ENCODE measurements around the gene SH3PXD2A.

The SH3PXD2A gene

GRCh38 chr10:103581499-103581898 is 273.9 kb downstream of the SH3PXD2A start:
- no peak overlapping the region for H3K4me3 ChIP-seq (ENCODE audit: low read length in 2 of 2)
- no peaks in the 10 kb centered on the region for H3K27me3 ChIP-seq (ENCODE audit: control insufficient read depth in 2 of 2, insufficient read depth in 2 of 2, low read length in 2 of 2)
- no peaks in the 10 kb centered on the region for H3K36me3 ChIP-seq (ENCODE audit: control insufficient read depth in 2 of 2, insufficient read depth in 2 of 2, low read length in 2 of 2)
- peaks cover 10% of the 10 kb centered on the region in 2 donors for H3K4me1 ChIP-seq (ENCODE audit: control insufficient read depth in 2 of 2, insufficient read depth in 2 of 2, low read length in 2 of 2)
- no peaks in the 10 kb centered on the region for H3K9me3 ChIP-seq (ENCODE audit: control insufficient read depth in 2 of 2, low read length in 2 of 2)
- no peak overlapping the region for H3K9ac ChIP-seq (ENCODE audit: low read depth in 1 of 2, low read length in 2 of 2)
- H3K27ac ChIP-seq (ENCODE audit: low read depth in 2 of 2, low read length in 2 of 2), result no peak overlapping the region

GRCh38 chr10:103580430-103580829 is 274.9 kb downstream of the SH3PXD2A start:
- Histone ChIP-seq H3K9ac (ENCODE audit: low read depth in 1 of 2, low read length in 2 of 2) (no peak overlapping the region), H3K27me3 (ENCODE audit: control insufficient read depth in 2 of 2, insufficient read depth in 2 of 2, low read length in 2 of 2) (no peaks in the 10 kb centered on the region), H3K36me3 (ENCODE audit: control insufficient read depth in 2 of 2, insufficient read depth in 2 of 2, low read length in 2 of 2) (no peaks in the 10 kb centered on the region), H3K4me3 (ENCODE audit: low read length in 2 of 2) (no peak overlapping the region), H3K4me1 (ENCODE audit: control insufficient read depth in 2 of 2, insufficient read depth in 2 of 2, low read length in 2 of 2) (peaks cover 12 to 14% of the 10 kb centered on the region in 2 donors), H3K27ac (ENCODE audit: low read depth in 2 of 2, low read length in 2 of 2) (no peak overlapping the region), H3K9me3 (ENCODE audit: control insufficient read depth in 2 of 2, low read length in 2 of 2) (no peaks in the 10 kb centered on the region)

- Histone ChIP-seq H3K36me3 (ENCODE audit: control insufficient read depth in 2 of 2, insufficient read depth in 2 of 2, low read length in 2 of 2) (no peaks in the 10 kb centered on the region), H3K9ac (ENCODE audit: low read depth in 1 of 2, low read length in 2 of 2) (no peak overlapping the region), H3K9me3 (ENCODE audit: control insufficient read depth in 2 of 2, low read length in 2 of 2) (no peaks in the 10 kb centered on the region), H3K4me3 (ENCODE audit: low read length in 2 of 2) (no peak overlapping the region), H3K27ac (ENCODE audit: low read depth in 2 of 2, low read length in 2 of 2) (no peak overlapping the region), H3K4me1 (ENCODE audit: control insufficient read depth in 2 of 2, insufficient read depth in 2 of 2, low read length in 2 of 2) (peaks cover 12 to 17% of the 10 kb centered on the region in 2 donors), H3K27me3 (ENCODE audit: control insufficient read depth in 2 of 2, insufficient read depth in 2 of 2, low read length in 2 of 2) (no peaks in the 10 kb centered on the region)
Measured at GRCh38 chr10:103580011-103580410, 275.4 kb downstream of the SH3PXD2A start.

- Histone ChIP-seq H3K4me3 (ENCODE audit: low read length in 2 of 2) (no peak overlapping the region), H3K9ac (ENCODE audit: low read depth in 1 of 2, low read length in 2 of 2) (peak overlapping the region in 1 of 2 donors; percentile 8), H3K27ac (ENCODE audit: low read depth in 2 of 2, low read length in 2 of 2) (peak overlapping the region; percentile 50 to 70), H3K4me1 (ENCODE audit: control insufficient read depth in 2 of 2, insufficient read depth in 2 of 2, low read length in 2 of 2) (peaks cover 12 to 19% of the 10 kb centered on the region in 2 donors), H3K9me3 (ENCODE audit: control insufficient read depth in 2 of 2, low read length in 2 of 2) (no peaks in the 10 kb centered on the region), H3K27me3 (ENCODE audit: control insufficient read depth in 2 of 2, insufficient read depth in 2 of 2, low read length in 2 of 2) (no peaks in the 10 kb centered on the region), H3K36me3 (ENCODE audit: control insufficient read depth in 2 of 2, insufficient read depth in 2 of 2, low read length in 2 of 2) (no peaks in the 10 kb centered on the region)
Measured at GRCh38 chr10:103578782-103579382, 276.5 kb downstream of the SH3PXD2A start.

- Histone ChIP-seq H3K4me1 (ENCODE audit: control insufficient read depth in 2 of 2, insufficient read depth in 2 of 2, low read length in 2 of 2) (peaks cover 12 to 31% of the 10 kb centered on the region in 2 donors), H3K27ac (ENCODE audit: low read depth in 2 of 2, low read length in 2 of 2) (peak overlapping the region; percentile 10 to 23), H3K9me3 (ENCODE audit: control insufficient read depth in 2 of 2, low read length in 2 of 2) (no peaks in the 10 kb centered on the region), H3K27me3 (ENCODE audit: control insufficient read depth in 2 of 2, insufficient read depth in 2 of 2, low read length in 2 of 2) (no peaks in the 10 kb centered on the region), H3K4me3 (ENCODE audit: low read length in 2 of 2) (no peak overlapping the region), H3K9ac (ENCODE audit: low read depth in 1 of 2, low read length in 2 of 2) (no peak overlapping the region), H3K36me3 (ENCODE audit: control insufficient read depth in 2 of 2, insufficient read depth in 2 of 2, low read length in 2 of 2) (peaks cover 2 to 3% of the 10 kb centered on the region in 2 donors)
Measured at GRCh38 chr10:103576862-103577261, 278.5 kb downstream of the SH3PXD2A start.

- Histone ChIP-seq H3K36me3 (ENCODE audit: control insufficient read depth in 2 of 2, insufficient read depth in 2 of 2, low read length in 2 of 2) (peaks cover 2 to 3% of the 10 kb centered on the region in 2 donors), H3K4me3 (ENCODE audit: low read length in 2 of 2) (no peak overlapping the region), H3K9ac (ENCODE audit: low read depth in 1 of 2, low read length in 2 of 2) (no peak overlapping the region), H3K4me1 (ENCODE audit: control insufficient read depth in 2 of 2, insufficient read depth in 2 of 2, low read length in 2 of 2) (peaks cover 12 to 34% of the 10 kb centered on the region in 2 donors), H3K27ac (ENCODE audit: low read depth in 2 of 2, low read length in 2 of 2) (peak overlapping the region in 1 of 2 donors; percentile 28), H3K27me3 (ENCODE audit: control insufficient read depth in 2 of 2, insufficient read depth in 2 of 2, low read length in 2 of 2) (no peaks in the 10 kb centered on the region), H3K9me3 (ENCODE audit: control insufficient read depth in 2 of 2, low read length in 2 of 2) (no peaks in the 10 kb centered on the region)
Measured at GRCh38 chr10:103576076-103576471, 279.3 kb downstream of the SH3PXD2A start.

GRCh38 chr10:103575416-103576075 is 279.8 kb downstream of the SH3PXD2A start:
- no peaks in the 10 kb centered on the region for H3K27me3 ChIP-seq (ENCODE audit: control insufficient read depth in 2 of 2, insufficient read depth in 2 of 2, low read length in 2 of 2)
- peak overlapping the region in 1 of 2 donors; percentile 6 for H3K27ac ChIP-seq (ENCODE audit: low read depth in 2 of 2, low read length in 2 of 2)
- H3K4me3 ChIP-seq (ENCODE audit: low read length in 2 of 2), result no peak overlapping the region
- H3K9me3 ChIP-seq (ENCODE audit: control insufficient read depth in 2 of 2, low read length in 2 of 2), result no peaks in the 10 kb centered on the region
- peaks cover 2 to 3% of the 10 kb centered on the region in 2 donors for H3K36me3 ChIP-seq (ENCODE audit: control insufficient read depth in 2 of 2, insufficient read depth in 2 of 2, low read length in 2 of 2)
- H3K4me1 ChIP-seq (ENCODE audit: control insufficient read depth in 2 of 2, insufficient read depth in 2 of 2, low read length in 2 of 2), result peaks cover 12 to 34% of the 10 kb centered on the region in 2 donors
- no peak overlapping the region for H3K9ac ChIP-seq (ENCODE audit: low read depth in 1 of 2, low read length in 2 of 2)

GRCh38 chr10:103574097-103575061 is 281.0 kb downstream of the SH3PXD2A start:
- Histone ChIP-seq H3K9me3 (ENCODE audit: control insufficient read depth in 2 of 2, low read length in 2 of 2) (no peaks in the 10 kb centered on the region), H3K27me3 (ENCODE audit: control insufficient read depth in 2 of 2, insufficient read depth in 2 of 2, low read length in 2 of 2) (no peaks in the 10 kb centered on the region), H3K4me3 (ENCODE audit: low read length in 2 of 2) (no peak overlapping the region), H3K27ac (ENCODE audit: low read depth in 2 of 2, low read length in 2 of 2) (no peak overlapping the region), H3K9ac (ENCODE audit: low read depth in 1 of 2, low read length in 2 of 2) (no peak overlapping the region), H3K36me3 (ENCODE audit: control insufficient read depth in 2 of 2, insufficient read depth in 2 of 2, low read length in 2 of 2) (peaks cover 2 to 3% of the 10 kb centered on the region in 2 donors), H3K4me1 (ENCODE audit: control insufficient read depth in 2 of 2, insufficient read depth in 2 of 2, low read length in 2 of 2) (peaks cover 12 to 33% of the 10 kb centered on the region in 2 donors)

- Histone ChIP-seq H3K4me3 (ENCODE audit: low read length in 2 of 2) (no peak overlapping the region), H3K27me3 (ENCODE audit: control insufficient read depth in 2 of 2, insufficient read depth in 2 of 2, low read length in 2 of 2) (no peaks in the 10 kb centered on the region), H3K9me3 (ENCODE audit: control insufficient read depth in 2 of 2, low read length in 2 of 2) (no peaks in the 10 kb centered on the region), H3K9ac (ENCODE audit: low read depth in 1 of 2, low read length in 2 of 2) (no peak overlapping the region), H3K36me3 (ENCODE audit: control insufficient read depth in 2 of 2, insufficient read depth in 2 of 2, low read length in 2 of 2) (peaks cover 2 to 3% of the 10 kb centered on the region in 2 donors), H3K27ac (ENCODE audit: low read depth in 2 of 2, low read length in 2 of 2) (no peak overlapping the region), H3K4me1 (ENCODE audit: control insufficient read depth in 2 of 2, insufficient read depth in 2 of 2, low read length in 2 of 2) (peaks cover 7 to 26% of the 10 kb centered on the region in 2 donors)
Measured at GRCh38 chr10:103573205-103573487, 282.2 kb downstream of the SH3PXD2A start.

Measured in mucosa of rectum (tissue), 2 donors.